IMR-90 (cell line): ENCODE measurements around the gene ASIC2. TPM values are rescaled to one million over a fixed set of nuclear protein-coding genes. Genes with fewer than 3 reads are reported as not detected.

Source experiments
- ATAC-seq: fragments of 200-7000 bp; cut with Tn5 transposase; 2 replicates; pipeline ENCODE4 v1.9.1; 2020; ENCODE audit warnings: low read depth, mild to moderate bottlenecking, moderate library complexity
- BruUV-seq: library from RNA; stranded (reverse); fragments of 400-500 nt; replicated peaks from 2 replicates; lab custom pipeline; 2021; lab: Mats Ljungman, UMichigan
- CTCF ChIA-PET: fragments of 300-600 bp; formaldehyde crosslinking; extraction: SDS; loops from one replicate; lab custom pipeline; 2021; ENCODE audit warnings: antibody characterized with exemption; lab: Yijun Ruan, JAX
- POLR2A ChIA-PET: fragments of 300-600 bp; sonication (Branson Sonifier 250); formaldehyde crosslinking; loops from one replicate; lab custom pipeline; 2022; ENCODE audit warnings: antibody characterized with exemption; ENCODE audit not compliant: unreplicated experiment; lab: Charles Lee
- DNase-seq: peaks from one replicate; pipeline ENCODE4 v3.0.0; 2013
- H2AFZ ChIP-seq: replicated peaks from 2 replicates; pipeline ENCODE3; 2013; ENCODE audit warnings: low read length, mild to moderate bottlenecking; ENCODE audit not compliant: poor library complexity
- H2AK5ac ChIP-seq: 2 replicates; pipeline ENCODE4 v1.6.1; 2013; ENCODE audit warnings: low read depth, low read length, inconsistent platforms
- H2AK9ac ChIP-seq: replicated peaks from 2 replicates; pipeline ENCODE3; 2013; ENCODE audit warnings: mild to moderate bottlenecking, low read depth, low read length, moderate library complexity; ENCODE audit not compliant: poor library complexity
- H2BK120ac ChIP-seq: 2 replicates; pipeline ENCODE4 v1.6.1; 2013; ENCODE audit warnings: low read depth, low read length, inconsistent platforms
- H2BK15ac ChIP-seq: 3 replicates; pipeline ENCODE4 v1.6.1; 2013; ENCODE audit warnings: low read depth, low read length, inconsistent platforms
- H2BK20ac ChIP-seq: 2 replicates; pipeline ENCODE4 v1.6.1; 2013; ENCODE audit warnings: low read depth, mild to moderate bottlenecking, inconsistent platforms, low read length, moderate library complexity
- H2BK5ac ChIP-seq: 2 replicates; pipeline ENCODE4 v1.6.1; 2013; ENCODE audit warnings: mild to moderate bottlenecking, low read depth, low read length, inconsistent platforms; ENCODE audit not compliant: poor library complexity, severe bottlenecking
- H3K14ac ChIP-seq: replicated peaks from 2 replicates; pipeline ENCODE4 v1.6.1; 2013; ENCODE audit warnings: low read depth, low read length, inconsistent platforms
- H3K18ac ChIP-seq: 2 replicates; pipeline ENCODE4 v1.6.1; 2013; ENCODE audit warnings: low read depth, low read length, control low read depth
- H3K23ac ChIP-seq: 2 replicates; pipeline ENCODE4 v1.6.1; 2013; ENCODE audit warnings: low read depth, low read length, inconsistent platforms
- H3K27ac ChIP-seq: 2 replicates; pipeline ENCODE4 v1.5.1; 2013; ENCODE audit warnings: mild to moderate bottlenecking, control low read depth, low read length; ENCODE audit not compliant: insufficient read depth
- H3K27me3 ChIP-seq: 2 replicates; pipeline ENCODE4 v1.6.1; 2013; ENCODE audit warnings: low read length; ENCODE audit not compliant: control insufficient read depth, insufficient read depth
- H3K36me3 ChIP-seq: 2 replicates; pipeline ENCODE4 v1.6.1; 2013; ENCODE audit warnings: low read length, mixed read lengths; ENCODE audit not compliant: control insufficient read depth, insufficient read depth
- H3K4ac ChIP-seq: 2 replicates; pipeline ENCODE4 v1.6.1; 2013; ENCODE audit warnings: low read depth, low read length, inconsistent platforms
- H3K4me1 ChIP-seq: 2 replicates; pipeline ENCODE4 v1.6.1; 2013; ENCODE audit warnings: low read length, mixed read lengths; ENCODE audit not compliant: control insufficient read depth, insufficient read depth
- H3K4me2 ChIP-seq: 2 replicates; pipeline ENCODE4 v1.6.1; 2013; ENCODE audit warnings: low read depth, mild to moderate bottlenecking, control low read depth, low read length, moderate library complexity
- H3K4me3 ChIP-seq: 2 replicates; pipeline ENCODE4 v1.5.1; 2013; ENCODE audit warnings: low read depth, mild to moderate bottlenecking, control low read depth, low read length, moderate library complexity; ENCODE audit not compliant: insufficient read depth
- H3K56ac ChIP-seq: 2 replicates; pipeline ENCODE4 v1.6.1; 2013; ENCODE audit warnings: low read length, inconsistent platforms; ENCODE audit not compliant: insufficient read depth; ENCODE audit errors: extremely low read depth
- H3K79me1 ChIP-seq, 2 experiments: 2 replicates each; pipeline ENCODE4 v1.6.1; 2013; ENCODE audit warnings: low read length in 2 of 2, inconsistent platforms in 1 of 2, low read depth in 1 of 2
- H3K9ac ChIP-seq: 2 replicates; pipeline ENCODE4 v1.6.1; 2013; ENCODE audit warnings: low read depth, low read length, control low read depth
- H3K9me1 ChIP-seq: 2 replicates; pipeline ENCODE4 v1.6.1; 2013; ENCODE audit warnings: low read length, inconsistent platforms; ENCODE audit not compliant: insufficient read depth
- H3K9me3 ChIP-seq: 2 replicates; pipeline ENCODE4 v1.6.1; 2013; ENCODE audit warnings: low read length; ENCODE audit not compliant: control insufficient read depth, insufficient read depth
- H4K20me1 ChIP-seq: 2 replicates; pipeline ENCODE4 v1.6.1; 2013; ENCODE audit warnings: low read length, inconsistent platforms; ENCODE audit not compliant: insufficient read depth
- H4K5ac ChIP-seq: 2 replicates; pipeline ENCODE4 v1.6.1; 2013; ENCODE audit warnings: mild to moderate bottlenecking, low read depth, low read length, control low read depth
- H4K8ac ChIP-seq, 2 experiments: 2 replicates each; pipeline ENCODE4 v1.6.1; 2013; ENCODE audit warnings: low read depth in 2 of 2, low read length in 2 of 2, control low read depth in 1 of 2, inconsistent platforms in 1 of 2
- H4K91ac ChIP-seq: 2 replicates; pipeline ENCODE4 v1.6.1; 2013; ENCODE audit warnings: low read depth, low read length, inconsistent platforms; ENCODE audit not compliant: insufficient read depth
- BHLHE40 ChIP-seq: fragments of 150-350 bp; IDR thresholded peaks from 2 replicates; pipeline ENCODE4 v1.6.1; 2016; ENCODE audit warnings: mild to moderate bottlenecking, low read depth, low read length
- CEBPB ChIP-seq: IDR thresholded peaks from 2 replicates; pipeline ENCODE4 v1.6.1; 2012; ENCODE audit warnings: low read depth, low read length, improper control_type of control experiment
- CHD1 ChIP-seq: IDR thresholded peaks from 2 replicates; pipeline ENCODE4 v1.6.1; 2012; ENCODE audit warnings: low read depth, low read length, improper control_type of control experiment
- FOS ChIP-seq: fragments of 150-350 bp; IDR thresholded peaks from 2 replicates; pipeline ENCODE4 v1.6.1; 2016; ENCODE audit warnings: low read depth, low read length
- MAFK ChIP-seq: IDR thresholded peaks from 2 replicates; pipeline ENCODE4 v1.6.1; 2012; ENCODE audit warnings: low read depth, low read length, improper control_type of control experiment
- MAZ ChIP-seq: IDR thresholded peaks from 2 replicates; pipeline ENCODE4 v1.6.1; 2012; ENCODE audit warnings: low read depth, mild to moderate bottlenecking, low read length, improper control_type of control experiment, moderate library complexity, borderline replicate concordance
- MXI1 ChIP-seq: IDR thresholded peaks from 2 replicates; pipeline ENCODE4 v1.6.1; 2012; ENCODE audit warnings: low read depth, mild to moderate bottlenecking, low read length, moderate library complexity, borderline replicate concordance
- NFE2L2 ChIP-seq: fragments of 150-350 bp; IDR thresholded peaks from 2 replicates; pipeline ENCODE4 v1.6.1; 2016; ENCODE audit warnings: low read depth, mild to moderate bottlenecking, low read length
- POLR2A ChIP-seq: IDR thresholded peaks from 2 replicates; pipeline ENCODE4 v1.6.1; 2012; ENCODE audit warnings: mild to moderate bottlenecking, low read depth, low read length
- RAD21 ChIP-seq: IDR thresholded peaks from 2 replicates; pipeline ENCODE4 v1.6.1; 2012; ENCODE audit warnings: low read length, improper control_type of control experiment
- RCOR1 ChIP-seq: IDR thresholded peaks from 2 replicates; pipeline ENCODE4 v1.6.1; 2012; ENCODE audit warnings: mild to moderate bottlenecking, low read length, improper control_type of control experiment; ENCODE audit not compliant: insufficient replicate concordance
- RFX5 ChIP-seq: IDR thresholded peaks from 2 replicates; pipeline ENCODE4 v1.8.0; 2012; ENCODE audit warnings: low read depth, mild to moderate bottlenecking, low read length, moderate library complexity
- SMC3 ChIP-seq: fragments of 150-350 bp; IDR thresholded peaks from 2 replicates; pipeline ENCODE4 v1.6.1; 2016; ENCODE audit warnings: low read depth, mild to moderate bottlenecking, antibody characterized with exemption, low read length, moderate library complexity
- WGBS, 2 experiments: methylation state at CpG; one replicate each; pipeline versions ENCODE4 v1.1.5 to v1.1.7; 2013; ENCODE audit warnings: missing lambda C conversion rate in 2 of 2; ENCODE audit not compliant: insufficient read length in 1 of 2; ENCODE audit errors: extremely low coverage in 2 of 2; 5-methylcytosine and 5-hydroxymethylcytosine counted together
- dilution Hi-C: fragments of 300-500 bp; cut with HindIII; formaldehyde crosslinking; loops from one replicate; pipeline ENCODE4 v1.14.3; 2018; ENCODE audit warnings: low sequenced_read_pairs; ENCODE audit not compliant: unreplicated experiment
- in situ Hi-C: fragments of 300-500 bp; cut with MboI; formaldehyde crosslinking; loops from 3 replicates; pipeline ENCODE4 v1.14.3; 2019; ENCODE audit warnings: low sequenced_read_pairs, inconsistent platforms, mixed read lengths
- intact Hi-C: fragments of 100-400 bp; cut with micrococcal nuclease; formaldehyde crosslinking; loops from 2 replicates; pipeline ENCODE4 v1.10.0; 2022
- polyA plus RNA-seq, 3 experiments: library from polyadenylated mRNA; depleted of rRNA; stranded (reverse); fragments of >200 nt; gene quantifications; 2 replicates each; pipeline ENCODE4 v1.2.3, GENCODE V29; 2012; ENCODE audit warnings: low replicate concordance in 1 of 3
- total RNA-seq: library from RNA; depleted of rRNA; stranded (reverse); fragments of >200 nt; gene quantifications from 2 replicates; pipeline ENCODE4 v1.2.3, GENCODE V29; 2012
- TF ChIP-seq, protein P1 (sequence below): conservative IDR thresholded peaks from 2 replicates; pipeline ENCODE4 v1.5.1; 2012; ENCODE audit warnings: mild to moderate bottlenecking, low read depth, low read length, improper control_type of control experiment
- TF ChIP-seq, protein P2 (sequence below): fragments of 150-350 bp; IDR thresholded peaks from 2 replicates; pipeline ENCODE4 v1.6.1; 2016; ENCODE audit warnings: low read depth, mild to moderate bottlenecking, low read length, moderate library complexity, borderline replicate concordance
- TF ChIP-seq, protein P3 (sequence below): fragments of 150-350 bp; IDR thresholded peaks from 2 replicates; pipeline ENCODE4 v1.6.1; 2017; ENCODE audit warnings: mild to moderate bottlenecking, antibody characterized with exemption, low read length, low read depth

The ASIC2 gene
- total and polyA plus RNA-seq, 2 of the 4 experiments (the other 2 are of a cell fraction): under 0.01 to 0.15 TPM

DNA sequence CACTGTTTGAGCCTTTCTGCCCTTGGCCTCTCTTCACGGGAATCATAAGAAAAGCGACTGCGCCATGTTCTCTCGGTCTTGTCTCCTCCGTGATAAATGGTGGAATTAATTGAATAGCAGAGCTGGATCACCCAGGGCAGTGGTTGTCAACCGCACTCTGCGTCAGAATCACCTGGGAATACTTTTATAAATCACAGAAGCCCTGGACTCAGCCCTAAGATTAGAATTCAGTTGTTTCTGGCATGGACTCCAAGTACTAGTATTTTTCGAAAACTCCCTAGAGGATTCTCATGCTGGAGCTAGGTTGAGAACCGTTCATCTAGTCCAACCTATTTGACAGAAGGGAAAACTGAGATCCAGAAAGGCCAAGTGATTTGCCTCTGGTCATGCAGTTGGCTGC is 237.3 kb downstream of the ASIC2 start:
- Histone ChIP-seq H3K9me1 (no peaks in the 10 kb centered on the region), H3K56ac (no peak overlapping the region), H3K4ac (no peak overlapping the region), H3K4me2 (no peak overlapping the region), H2BK20ac (no peak overlapping the region), H2BK15ac (no peak overlapping the region), H2BK120ac (no peak overlapping the region), H4K8ac (no peak overlapping the region), H3K14ac (no peak overlapping the region), H2BK5ac (no peak overlapping the region), H4K91ac (no peak overlapping the region), H4K5ac (no peak overlapping the region), H3K79me1 (no peaks in the 10 kb centered on the region), H2AFZ (no peak overlapping the region), H3K36me3 (no peaks in the 10 kb centered on the region), H3K18ac (no peak overlapping the region), H3K9ac (no peak overlapping the region), H3K27me3 (no peaks in the 10 kb centered on the region; the same call in 1 of the 2 replicates), H3K27ac (no peak overlapping the region), H3K23ac (no peak overlapping the region), H3K4me1 (no peaks in the 10 kb centered on the region), H2AK5ac (no peak overlapping the region), H2AK9ac (no peak overlapping the region), H3K4me3 (no peak overlapping the region), H3K9me3 (no peaks in the 10 kb centered on the region), H4K20me1 (no peaks in the 10 kb centered on the region)
- intact Hi-C loops (no loop called here), in situ Hi-C loops (no loop called here), dilution Hi-C loops (no loop called here)
- ChIA-PET POLR2A (no interaction called here), CTCF (interaction anchor here (2.1 kb wide), 1 partner anchor 13 kb away, joined by 5 read pairs; no protein-coding TSS in a partner anchor)
- no peak for TF ChIP-seq SMC3
- no peak for TF ChIP-seq BHLHE40
- no peak for TF ChIP-seq POLR2A
- TF ChIP-seq, protein P1, sequence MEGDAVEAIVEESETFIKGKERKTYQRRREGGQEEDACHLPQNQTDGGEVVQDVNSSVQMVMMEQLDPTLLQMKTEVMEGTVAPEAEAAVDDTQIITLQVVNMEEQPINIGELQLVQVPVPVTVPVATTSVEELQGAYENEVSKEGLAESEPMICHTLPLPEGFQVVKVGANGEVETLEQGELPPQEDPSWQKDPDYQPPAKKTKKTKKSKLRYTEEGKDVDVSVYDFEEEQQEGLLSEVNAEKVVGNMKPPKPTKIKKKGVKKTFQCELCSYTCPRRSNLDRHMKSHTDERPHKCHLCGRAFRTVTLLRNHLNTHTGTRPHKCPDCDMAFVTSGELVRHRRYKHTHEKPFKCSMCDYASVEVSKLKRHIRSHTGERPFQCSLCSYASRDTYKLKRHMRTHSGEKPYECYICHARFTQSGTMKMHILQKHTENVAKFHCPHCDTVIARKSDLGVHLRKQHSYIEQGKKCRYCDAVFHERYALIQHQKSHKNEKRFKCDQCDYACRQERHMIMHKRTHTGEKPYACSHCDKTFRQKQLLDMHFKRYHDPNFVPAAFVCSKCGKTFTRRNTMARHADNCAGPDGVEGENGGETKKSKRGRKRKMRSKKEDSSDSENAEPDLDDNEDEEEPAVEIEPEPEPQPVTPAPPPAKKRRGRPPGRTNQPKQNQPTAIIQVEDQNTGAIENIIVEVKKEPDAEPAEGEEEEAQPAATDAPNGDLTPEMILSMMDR: no peak
- no peak for TF ChIP-seq MXI1
- TF ChIP-seq NFE2L2: no peak
- no peak for TF ChIP-seq RCOR1
- TF ChIP-seq, protein P2, sequence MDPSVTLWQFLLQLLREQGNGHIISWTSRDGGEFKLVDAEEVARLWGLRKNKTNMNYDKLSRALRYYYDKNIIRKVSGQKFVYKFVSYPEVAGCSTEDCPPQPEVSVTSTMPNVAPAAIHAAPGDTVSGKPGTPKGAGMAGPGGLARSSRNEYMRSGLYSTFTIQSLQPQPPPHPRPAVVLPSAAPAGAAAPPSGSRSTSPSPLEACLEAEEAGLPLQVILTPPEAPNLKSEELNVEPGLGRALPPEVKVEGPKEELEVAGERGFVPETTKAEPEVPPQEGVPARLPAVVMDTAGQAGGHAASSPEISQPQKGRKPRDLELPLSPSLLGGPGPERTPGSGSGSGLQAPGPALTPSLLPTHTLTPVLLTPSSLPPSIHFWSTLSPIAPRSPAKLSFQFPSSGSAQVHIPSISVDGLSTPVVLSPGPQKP: no peak
- TF ChIP-seq CHD1: no peak
- no peak for TF ChIP-seq MAZ
- TF ChIP-seq FOS: no peak
- TF ChIP-seq RFX5: no peak
- no peak for TF ChIP-seq RAD21
- TF ChIP-seq CEBPB: no peak
- TF ChIP-seq, protein P3, sequence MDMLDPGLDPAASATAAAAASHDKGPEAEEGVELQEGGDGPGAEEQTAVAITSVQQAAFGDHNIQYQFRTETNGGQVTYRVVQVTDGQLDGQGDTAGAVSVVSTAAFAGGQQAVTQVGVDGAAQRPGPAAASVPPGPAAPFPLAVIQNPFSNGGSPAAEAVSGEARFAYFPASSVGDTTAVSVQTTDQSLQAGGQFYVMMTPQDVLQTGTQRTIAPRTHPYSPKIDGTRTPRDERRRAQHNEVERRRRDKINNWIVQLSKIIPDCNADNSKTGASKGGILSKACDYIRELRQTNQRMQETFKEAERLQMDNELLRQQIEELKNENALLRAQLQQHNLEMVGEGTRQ: no peak
- no peak for TF ChIP-seq MAFK
- WGBS, 2 experiments: 76% methylated on average over 5 of the region's 9 CpGs; no CpG with 5 or more reads in 1 of the 2 experiments
- DNase-seq (no peak), ATAC-seq (no peak)
- no TSS peak for BruUV-seq
